ENCODE results near the gene GOLGA3. TPM values are rescaled to one million over a fixed set of nuclear protein-coding genes. Genes with fewer than 3 reads are reported as not detected.

GOLGA3 gene
- total RNA-seq, 2 experiments from 2014 or later = 41.7 to 44.2 TPM

- H3K27me3 Mint-ChIP-seq = no peaks in the 10 kb centered on the region
- no peak for DNase-seq
- no peaks in the 10 kb centered on the region for H3K9me3 Mint-ChIP-seq
- no peaks in the 10 kb centered on the region for H3K4me1 Mint-ChIP-seq (ENCODE audit: low read depth)
- CTCF ChIA-PET = interaction anchor here (1.1 kb wide), 1 partner anchor 17 kb away, joined by 3 read pairs; no protein-coding TSS in a partner anchor
- peak overlapping the region; percentile 57 for H3K27ac Mint-ChIP-seq
- no peak overlapping the region for H3K4me3 Mint-ChIP-seq
- POLR2A ChIA-PET = no interaction called here
- peaks cover 82% of the 10 kb centered on the region for H3K36me3 Mint-ChIP-seq
- intact Hi-C loops (cut with micrococcal nuclease) = no loop called here
Observed at GRCh38 chr12:132729541-132730320, 98.9 kb downstream of the GOLGA3 start.

GRCh38 chr12:132728502-132728901 lies 100.2 kb downstream of the GOLGA3 start:
- H3K4me3 Mint-ChIP-seq = no peak overlapping the region
- intact Hi-C loops (cut with micrococcal nuclease) = no loop called here
- H3K27ac Mint-ChIP-seq = no peak overlapping the region
- CTCF ChIA-PET = no interaction called here
- no peak for DNase-seq
- H3K4me1 Mint-ChIP-seq (ENCODE audit: low read depth) = no peaks in the 10 kb centered on the region
- POLR2A ChIA-PET = no interaction called here
- H3K27me3 Mint-ChIP-seq = no peaks in the 10 kb centered on the region
- H3K9me3 Mint-ChIP-seq = no peaks in the 10 kb centered on the region
- H3K36me3 Mint-ChIP-seq = peaks cover 78% of the 10 kb centered on the region

GRCh38 chr12:132727091-132727794 lies 101.4 kb downstream of the GOLGA3 start:
- no peaks in the 10 kb centered on the region for H3K4me1 Mint-ChIP-seq (ENCODE audit: low read depth)
- intact Hi-C loops (cut with micrococcal nuclease) = no loop called here
- no peaks in the 10 kb centered on the region for H3K9me3 Mint-ChIP-seq
- no peaks in the 10 kb centered on the region for H3K27me3 Mint-ChIP-seq
- H3K27ac Mint-ChIP-seq = no peak overlapping the region
- DNase-seq = no peak
- H3K4me3 Mint-ChIP-seq = no peak overlapping the region
- ChIA-PET CTCF (no interaction called here), POLR2A (interaction anchor here (0.5 kb wide), 1 partner anchor 113 kb away, joined by 5 read pairs; no protein-coding TSS in a partner anchor)
- H3K36me3 Mint-ChIP-seq = peaks cover 72% of the 10 kb centered on the region

- POLR2A ChIA-PET = interaction anchor here (0.5 kb wide), 1 partner anchor 113 kb away, joined by 5 read pairs; no protein-coding TSS in a partner anchor
Observed at GRCh38 chr12:132726386-132726785, 102.3 kb downstream of the GOLGA3 start.

GRCh38 chr12:132724506-132725241 lies 104.0 kb downstream of the GOLGA3 start:
- H3K27me3 Mint-ChIP-seq = no peaks in the 10 kb centered on the region
- no peaks in the 10 kb centered on the region for H3K4me1 Mint-ChIP-seq (ENCODE audit: low read depth)
- intact Hi-C loops (cut with micrococcal nuclease) = no loop called here
- no peak overlapping the region for H3K4me3 Mint-ChIP-seq
- CTCF ChIA-PET = no interaction called here
- no peaks in the 10 kb centered on the region for H3K9me3 Mint-ChIP-seq
- POLR2A ChIA-PET = interaction anchor here (0.5 to 1.1 kb wide), 2 partner anchors 10 to 189 kb away, joined by 3 to 4 read pairs; no protein-coding TSS in a partner anchor
- peaks cover 68% of the 10 kb centered on the region for H3K36me3 Mint-ChIP-seq
- H3K27ac Mint-ChIP-seq = no peak overlapping the region
- no peak for DNase-seq

More at GRCh38 chr12:132726386-132726785, 102.3 kb downstream of the GOLGA3 start:
- Mint-ChIP-seq H3K27me3 (no peaks in the 10 kb centered on the region), H3K9me3 (no peaks in the 10 kb centered on the region), H3K27ac (no peak overlapping the region), H3K4me1 (ENCODE audit: low read depth) (no peaks in the 10 kb centered on the region), H3K4me3 (no peak overlapping the region), H3K36me3 (peaks cover 70% of the 10 kb centered on the region)
- CTCF ChIA-PET = no interaction called here
- no peak for DNase-seq
- intact Hi-C loops (cut with micrococcal nuclease) = no loop called here

GRCh38 chr12:132723764-132724140 lies 104.9 kb downstream of the GOLGA3 start:
- ChIA-PET CTCF (no interaction called here), POLR2A (no interaction called here)
- H3K4me3 Mint-ChIP-seq = no peak overlapping the region
- H3K27me3 Mint-ChIP-seq = no peaks in the 10 kb centered on the region
- no peaks in the 10 kb centered on the region for H3K4me1 Mint-ChIP-seq (ENCODE audit: low read depth)
- H3K9me3 Mint-ChIP-seq = no peaks in the 10 kb centered on the region
- DNase-seq = no peak
- H3K27ac Mint-ChIP-seq = no peak overlapping the region
- intact Hi-C loops (cut with micrococcal nuclease) = no loop called here
- peaks cover 71% of the 10 kb centered on the region for H3K36me3 Mint-ChIP-seq

- CTCF ChIA-PET = no interaction called here
- intact Hi-C loops (cut with micrococcal nuclease) = no loop called here
- peaks cover 67% of the 10 kb centered on the region for H3K36me3 Mint-ChIP-seq
- POLR2A ChIA-PET = no interaction called here
- H3K9me3 Mint-ChIP-seq = no peaks in the 10 kb centered on the region
- H3K4me1 Mint-ChIP-seq (ENCODE audit: low read depth) = no peaks in the 10 kb centered on the region
- no peak overlapping the region for H3K4me3 Mint-ChIP-seq
- DNase-seq = no peak
- no peaks in the 10 kb centered on the region for H3K27me3 Mint-ChIP-seq
- H3K27ac Mint-ChIP-seq = no peak overlapping the region
Observed at GRCh38 chr12:132723015-132723763, 105.5 kb downstream of the GOLGA3 start.

GRCh38 chr12:132720606-132721345 lies 107.9 kb downstream of the GOLGA3 start:
- Mint-ChIP-seq H3K36me3 (peaks cover 56% of the 10 kb centered on the region), H3K4me1 (ENCODE audit: low read depth) (no peaks in the 10 kb centered on the region), H3K9me3 (no peaks in the 10 kb centered on the region), H3K27ac (peak overlapping the region; percentile 29), H3K4me3 (no peak overlapping the region), H3K27me3 (no peaks in the 10 kb centered on the region)
- intact Hi-C loops (cut with micrococcal nuclease) = no loop called here
- ChIA-PET CTCF (no interaction called here), POLR2A (interaction anchor here (1.0 kb wide), 1 partner anchor 10 kb away, joined by 3 read pairs; the partner anchor contains the start of gene PGAM5)
- no peak for DNase-seq

GRCh38 chr12:132719954-132720324 lies 108.7 kb downstream of the GOLGA3 start:
- Mint-ChIP-seq H3K27ac (no peak overlapping the region), H3K27me3 (no peaks in the 10 kb centered on the region), H3K4me3 (no peak overlapping the region), H3K36me3 (peaks cover 51% of the 10 kb centered on the region), H3K9me3 (no peaks in the 10 kb centered on the region), H3K4me1 (ENCODE audit: low read depth) (no peaks in the 10 kb centered on the region)
- ChIA-PET POLR2A (no interaction called here), CTCF (no interaction called here)
- intact Hi-C loops (cut with micrococcal nuclease) = no loop called here
- no peak for DNase-seq

GRCh38 chr12:132719141-132719953 lies 109.3 kb downstream of the GOLGA3 start:
- intact Hi-C loops (cut with micrococcal nuclease) = no loop called here
- Mint-ChIP-seq H3K27ac (no peak overlapping the region), H3K36me3 (peaks cover 53% of the 10 kb centered on the region), H3K4me1 (ENCODE audit: low read depth) (peaks cover 2% of the 10 kb centered on the region), H3K27me3 (no peaks in the 10 kb centered on the region), H3K4me3 (no peak overlapping the region), H3K9me3 (no peaks in the 10 kb centered on the region)
- DNase-seq = no peak
- POLR2A ChIA-PET = no interaction called here
- CTCF ChIA-PET = no interaction called here

All from activated CD4-positive, alpha-beta memory T cell treated with anti-CD3 and anti-CD28 coated beads for 36 hours (primary cell).